PC-9 (cell line): ENCODE data around the gene SWI5.

Experiments
- EZH2 ChIP-seq: fragments of 200-600 bp; sonication (generic); IDR thresholded peaks from 2 replicates; pipeline ENCODE4 v1.8.0; 2017; ENCODE audit warnings: antibody characterized with exemption, low read depth
- TF ChIP-seq, protein P1 (sequence below): fragments of 200-600 bp; sonication (generic); conservative IDR thresholded peaks from 2 replicates; pipeline ENCODE4 v1.6.1; 2017; ENCODE audit warnings: mixed run types, antibody characterized with exemption, mild to moderate bottlenecking, moderate library complexity

DNA sequence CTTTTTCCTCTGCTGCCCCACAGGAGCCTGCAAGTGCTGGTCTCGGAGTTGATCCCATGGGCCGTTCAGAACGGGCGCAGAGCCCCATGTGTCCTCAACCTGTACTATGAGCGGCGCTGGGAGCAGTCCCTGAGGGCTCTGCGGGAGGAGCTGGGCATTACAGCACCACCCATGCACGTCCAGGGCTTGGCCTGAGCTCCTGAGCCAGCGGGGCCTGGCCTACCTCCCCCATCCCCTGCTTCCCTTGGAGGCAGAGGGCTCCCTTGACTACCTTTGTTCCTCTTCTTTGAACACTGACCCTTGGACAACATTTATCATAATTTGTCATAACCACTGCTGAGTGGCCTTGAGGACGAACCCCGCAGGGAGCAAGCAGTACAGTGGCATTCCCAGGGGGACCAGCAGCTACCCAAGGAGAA lies 57.4 kb downstream of the SWI5 start:
- TF ChIP-seq, protein P1, sequence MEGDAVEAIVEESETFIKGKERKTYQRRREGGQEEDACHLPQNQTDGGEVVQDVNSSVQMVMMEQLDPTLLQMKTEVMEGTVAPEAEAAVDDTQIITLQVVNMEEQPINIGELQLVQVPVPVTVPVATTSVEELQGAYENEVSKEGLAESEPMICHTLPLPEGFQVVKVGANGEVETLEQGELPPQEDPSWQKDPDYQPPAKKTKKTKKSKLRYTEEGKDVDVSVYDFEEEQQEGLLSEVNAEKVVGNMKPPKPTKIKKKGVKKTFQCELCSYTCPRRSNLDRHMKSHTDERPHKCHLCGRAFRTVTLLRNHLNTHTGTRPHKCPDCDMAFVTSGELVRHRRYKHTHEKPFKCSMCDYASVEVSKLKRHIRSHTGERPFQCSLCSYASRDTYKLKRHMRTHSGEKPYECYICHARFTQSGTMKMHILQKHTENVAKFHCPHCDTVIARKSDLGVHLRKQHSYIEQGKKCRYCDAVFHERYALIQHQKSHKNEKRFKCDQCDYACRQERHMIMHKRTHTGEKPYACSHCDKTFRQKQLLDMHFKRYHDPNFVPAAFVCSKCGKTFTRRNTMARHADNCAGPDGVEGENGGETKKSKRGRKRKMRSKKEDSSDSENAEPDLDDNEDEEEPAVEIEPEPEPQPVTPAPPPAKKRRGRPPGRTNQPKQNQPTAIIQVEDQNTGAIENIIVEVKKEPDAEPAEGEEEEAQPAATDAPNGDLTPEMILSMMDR = no peak
- TF ChIP-seq EZH2 = no peak
